Gastrocnemius medialis (tissue), 4 donors: ENCODE results near the gene PRICKLE2.

Source experiments
- CTCF ChIP-seq, 5 experiments: fragments of 450-650 bp in 3 of 5; fragments of 200-600 bp in 2 of 5; sonication (generic) in 2 of 5; IDR thresholded peaks in 4 of 5; conservative IDR thresholded peaks in 1 of 5; 1 replicate in 4 of 5; 2 replicates in 1 of 5; pipeline ENCODE4 v1.5.1; 2016 to 2019; ENCODE audit warnings: antibody characterized with exemption in 5 of 5, mild to moderate bottlenecking in 3 of 5, moderate library complexity in 3 of 5
- POLR2A ChIP-seq, 2 donors: fragments of 450-650 bp; IDR thresholded peaks; one replicate each; pipeline ENCODE4 v1.6.1; 2017; ENCODE audit warnings: antibody characterized with exemption in 2 of 2, mild to moderate bottlenecking in 2 of 2, moderate library complexity in 2 of 2

GRCh38 chr3:64107190-64107589, 118.1 kb downstream of the PRICKLE2 start:
- TF ChIP-seq POLR2A (IDR thresholded peaks at IDR 0.05) (no peak), CTCF (IDR thresholded peaks at IDR 0.05 in 4 of 5, conservative IDR thresholded peaks at IDR 0.05 in 1 of 5) (no peak)
